ENCODE measurements around the gene RIOX2.

GRCh38 chr3:98013411-98014267, 41.4 kb upstream of the RIOX2 start:
- TF ChIP-seq CTCF (IDR thresholded peaks at IDR 0.05) = no peak
- TF ChIP-seq EP300 (IDR thresholded peaks at IDR 0.05) = no peak

All from esophagus muscularis mucosa (tissue), 3 donors.